Skeletal muscle satellite cell (primary cell): ENCODE measurements around the gene NHLRC4. TPM values are rescaled to one million over a fixed set of nuclear protein-coding genes. Genes with fewer than 3 reads are reported as not detected.

ENCODE experiments used
- H3K27me3 ChIP-seq: 2 replicates; pipeline ENCODE4 v1.7.0; 2013; ENCODE audit warnings: low read length; ENCODE audit not compliant: control insufficient read depth, insufficient read depth
- H3K36me3 ChIP-seq: 2 replicates; pipeline ENCODE4 v1.7.0; 2013; ENCODE audit warnings: mild to moderate bottlenecking, control low read depth, low read length; ENCODE audit not compliant: insufficient read depth
- H3K4me1 ChIP-seq: 2 replicates; pipeline ENCODE4 v1.7.0; 2013; ENCODE audit warnings: low read length; ENCODE audit not compliant: control insufficient read depth, insufficient read depth
- H3K4me2 ChIP-seq: 2 replicates; pipeline ENCODE4 v1.7.0; 2013; ENCODE audit warnings: mild to moderate bottlenecking, low read length
- H3K4me3 ChIP-seq: 2 replicates; pipeline ENCODE4 v1.7.0; 2013; ENCODE audit warnings: low read length
- H3K9ac ChIP-seq: 2 replicates; pipeline ENCODE4 v1.7.0; 2013; ENCODE audit warnings: mild to moderate bottlenecking, low read depth, low read length, moderate library complexity
- H3K9me3 ChIP-seq: replicated peaks from 2 replicates; pipeline ENCODE4 v1.7.0; 2013; ENCODE audit warnings: mild to moderate bottlenecking, control low read depth, low read length
- total RNA-seq: library from RNA; depleted of rRNA; stranded (reverse); fragments of >200 nt; gene quantifications from 2 replicates; pipeline ENCODE4 v1.2.3, GENCODE V29; 2012; rRNA removed

Gene NHLRC4, protein sequence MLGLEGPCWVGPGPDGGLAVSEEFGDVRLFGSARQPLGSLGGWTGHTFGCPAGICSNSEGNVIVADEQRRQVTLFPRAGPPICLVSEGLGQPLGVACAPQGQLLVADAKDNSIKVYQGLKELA
- 0.44 and 1.8 TPM in 2 replicates for total RNA-seq

DNA sequence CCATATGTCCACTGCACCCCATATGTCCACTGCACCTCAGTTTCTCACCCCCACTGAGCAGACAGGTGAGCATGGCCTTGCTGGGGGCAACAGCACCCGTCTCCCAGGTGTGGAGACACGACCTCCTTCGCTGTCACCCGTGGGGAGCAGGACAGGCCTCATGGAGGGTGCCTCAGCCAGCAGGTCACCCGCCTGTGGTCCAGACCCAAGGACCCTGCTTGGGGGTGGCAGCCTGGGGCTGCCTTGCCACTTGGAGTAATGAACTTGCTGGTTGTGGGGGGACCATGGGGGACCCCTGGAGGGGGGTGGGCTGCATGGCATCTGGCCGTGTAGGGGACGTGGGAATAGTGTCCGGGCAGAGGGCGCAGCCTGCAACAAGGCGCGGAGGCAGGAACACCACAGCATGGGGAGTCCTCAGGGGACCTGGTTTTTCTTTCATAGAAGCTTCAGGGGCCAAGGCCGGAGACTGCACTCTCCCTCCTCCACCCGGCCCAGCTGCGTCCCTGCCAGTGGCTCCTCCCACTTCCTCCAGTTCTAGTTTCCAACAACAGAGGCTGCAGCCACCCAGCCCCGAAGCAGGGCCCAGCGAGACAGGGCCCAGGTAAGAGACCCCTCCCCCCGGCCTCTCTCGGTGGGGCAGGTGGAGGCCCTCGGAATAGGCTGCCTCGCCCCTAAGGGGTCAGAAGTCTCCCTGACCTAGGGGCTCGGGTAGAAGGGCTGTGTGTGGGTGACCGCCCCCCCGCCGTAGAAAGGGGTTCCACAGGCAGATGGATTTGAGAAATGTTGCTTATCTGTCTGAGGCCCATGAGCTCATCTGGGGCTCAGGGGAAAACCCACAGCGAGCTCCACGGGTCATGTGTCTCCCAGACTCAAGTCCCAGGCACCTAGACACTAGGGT is at the start of gene NHLRC4:
NHLRC4 (plus strand) TSS at position 531 of the 898 bp plus-strand sequence. CDS start 1,043 bp downstream, outside the sequence.
- Histone ChIP-seq H3K36me3 (no peaks in the 10 kb centered on the region), H3K4me1 (peaks cover 20% of the 10 kb centered on the region), H3K4me3 (no peak within 1 kb of the TSS), H3K9me3 (no peaks in the 10 kb centered on the region), H3K4me2 (no peak within 1 kb of the TSS), H3K9ac (no peak within 1 kb of the TSS), H3K27me3 (peaks cover 10% of the 10 kb centered on the region)

DNA sequence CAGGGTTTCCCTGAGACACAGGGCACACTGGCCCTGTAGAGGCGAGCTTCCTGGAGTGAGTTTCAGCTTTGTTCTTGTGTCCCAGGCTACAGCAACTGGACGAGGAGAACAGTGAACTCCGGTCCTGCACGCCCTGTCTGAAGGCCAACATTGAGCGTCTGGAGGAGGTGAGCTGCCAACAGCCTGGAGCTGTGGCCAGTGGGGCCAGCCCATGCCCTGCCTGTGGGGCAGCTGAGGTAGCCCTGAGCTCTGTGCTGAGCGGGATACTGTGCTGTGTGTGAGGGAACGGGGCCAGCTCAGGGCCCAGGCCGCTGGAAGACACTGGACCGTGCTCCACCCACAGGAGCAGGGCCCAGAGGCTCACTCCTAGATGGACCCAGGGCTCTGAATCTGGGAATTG is 47.9 kb upstream of the NHLRC4 start:
- H3K9ac ChIP-seq = no peak overlapping the region
- H3K27me3 ChIP-seq = no peaks in the 10 kb centered on the region
- H3K9me3 ChIP-seq = no peaks in the 10 kb centered on the region
- no peaks in the 10 kb centered on the region for H3K4me1 ChIP-seq
- no peak overlapping the region for H3K4me2 ChIP-seq
- no peak overlapping the region for H3K4me3 ChIP-seq
- peaks cover 51% of the 10 kb centered on the region for H3K36me3 ChIP-seq

DNA sequence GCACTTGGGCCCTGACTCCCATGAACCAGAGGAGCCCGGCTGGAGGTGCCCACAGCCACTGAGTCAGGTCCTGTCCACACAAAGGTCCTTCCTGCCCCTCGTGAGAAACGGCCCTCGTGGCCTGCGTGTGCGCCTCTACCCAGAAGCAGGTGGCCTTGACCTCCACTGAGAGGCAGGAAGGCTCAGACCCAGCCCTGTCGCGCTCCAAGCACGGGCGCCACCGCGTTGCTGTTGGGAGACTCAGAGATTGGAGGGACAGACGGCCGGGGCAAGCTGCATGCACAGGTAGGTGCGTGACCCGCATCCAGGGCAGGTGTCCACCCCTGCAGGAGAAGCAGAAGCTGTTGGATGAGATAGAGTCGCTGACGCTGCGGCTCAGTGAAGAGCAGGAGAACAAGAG is 47.4 kb upstream of the NHLRC4 start:
- Histone ChIP-seq H3K4me2 (no peak overlapping the region), H3K4me3 (no peak overlapping the region), H3K36me3 (peaks cover 48% of the 10 kb centered on the region), H3K27me3 (no peaks in the 10 kb centered on the region), H3K9me3 (no peaks in the 10 kb centered on the region), H3K9ac (no peak overlapping the region), H3K4me1 (peaks cover 3% of the 10 kb centered on the region)

DNA sequence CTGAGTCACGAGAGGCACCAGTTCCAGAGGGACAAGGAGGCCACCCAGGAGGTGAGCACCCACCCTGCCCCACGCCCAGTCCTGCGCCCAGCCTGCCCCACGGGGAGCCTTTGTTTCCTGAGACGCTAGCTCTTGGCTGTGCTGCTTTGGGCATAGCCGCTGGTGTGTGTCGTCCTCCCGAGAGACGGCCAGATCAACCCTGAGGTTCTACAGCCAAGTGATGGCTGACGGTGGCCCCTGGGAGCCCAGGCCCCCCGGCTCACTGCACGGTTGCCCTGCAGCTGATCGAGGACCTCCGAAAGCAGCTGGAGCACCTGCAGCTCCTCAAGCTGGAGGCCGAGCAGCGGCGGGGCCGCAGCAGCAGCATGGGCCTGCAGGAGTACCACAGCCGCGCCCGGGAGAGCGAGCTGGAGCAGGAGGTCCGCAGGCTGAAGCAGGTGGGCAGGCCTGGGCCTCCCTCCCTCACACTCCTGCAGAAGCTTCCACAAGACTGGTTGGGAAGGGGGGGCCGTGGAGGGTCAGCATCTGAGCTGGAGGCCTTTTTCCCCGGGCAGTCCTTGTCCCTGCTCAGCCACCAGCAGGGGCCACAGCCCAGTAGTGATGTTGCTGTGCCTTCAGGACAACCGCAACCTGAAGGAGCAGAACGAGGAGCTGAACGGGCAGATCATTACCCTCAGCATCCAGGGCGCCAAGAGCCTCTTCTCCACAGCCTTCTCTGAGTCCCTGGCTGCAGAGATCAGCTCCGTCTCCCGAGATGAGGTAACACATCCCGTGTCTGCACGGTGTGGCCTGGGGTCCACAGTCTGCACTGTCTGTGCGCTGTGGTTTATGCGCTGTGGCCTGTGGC is 46.7 kb upstream of the NHLRC4 start:
- H3K4me3 ChIP-seq = no peak overlapping the region
- peaks cover 10% of the 10 kb centered on the region for H3K4me1 ChIP-seq
- no peak overlapping the region for H3K9ac ChIP-seq
- no peaks in the 10 kb centered on the region for H3K9me3 ChIP-seq
- H3K36me3 ChIP-seq = peaks cover 44% of the 10 kb centered on the region
- no peak overlapping the region for H3K4me2 ChIP-seq
- no peaks in the 10 kb centered on the region for H3K27me3 ChIP-seq

DNA sequence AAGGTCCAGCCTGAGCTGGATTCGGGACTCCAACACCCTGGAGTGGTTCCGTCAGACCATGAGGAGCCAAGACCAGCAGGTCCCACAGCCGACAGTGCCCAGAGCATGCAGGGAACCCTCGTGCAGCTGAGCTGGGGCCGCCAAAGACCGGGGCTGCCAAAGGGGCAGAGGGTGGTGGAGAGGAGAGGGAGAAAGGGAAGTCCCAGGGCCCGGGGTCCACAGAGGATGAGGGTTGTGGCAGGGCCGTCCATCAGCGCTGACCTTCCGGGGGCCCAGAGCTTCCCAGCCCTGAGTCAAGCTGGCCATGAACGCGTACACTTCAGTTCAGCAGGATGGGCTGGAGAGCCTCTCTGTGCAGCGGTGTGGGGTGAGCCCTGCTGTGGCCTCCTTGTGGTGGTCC is 46.0 kb upstream of the NHLRC4 start:
- H3K9ac ChIP-seq = no peak overlapping the region
- no peak overlapping the region for H3K4me3 ChIP-seq
- no peaks in the 10 kb centered on the region for H3K9me3 ChIP-seq
- H3K36me3 ChIP-seq = peaks cover 38% of the 10 kb centered on the region
- H3K4me1 ChIP-seq = peaks cover 17% of the 10 kb centered on the region
- H3K4me2 ChIP-seq = no peak overlapping the region
- H3K27me3 ChIP-seq = no peaks in the 10 kb centered on the region

DNA sequence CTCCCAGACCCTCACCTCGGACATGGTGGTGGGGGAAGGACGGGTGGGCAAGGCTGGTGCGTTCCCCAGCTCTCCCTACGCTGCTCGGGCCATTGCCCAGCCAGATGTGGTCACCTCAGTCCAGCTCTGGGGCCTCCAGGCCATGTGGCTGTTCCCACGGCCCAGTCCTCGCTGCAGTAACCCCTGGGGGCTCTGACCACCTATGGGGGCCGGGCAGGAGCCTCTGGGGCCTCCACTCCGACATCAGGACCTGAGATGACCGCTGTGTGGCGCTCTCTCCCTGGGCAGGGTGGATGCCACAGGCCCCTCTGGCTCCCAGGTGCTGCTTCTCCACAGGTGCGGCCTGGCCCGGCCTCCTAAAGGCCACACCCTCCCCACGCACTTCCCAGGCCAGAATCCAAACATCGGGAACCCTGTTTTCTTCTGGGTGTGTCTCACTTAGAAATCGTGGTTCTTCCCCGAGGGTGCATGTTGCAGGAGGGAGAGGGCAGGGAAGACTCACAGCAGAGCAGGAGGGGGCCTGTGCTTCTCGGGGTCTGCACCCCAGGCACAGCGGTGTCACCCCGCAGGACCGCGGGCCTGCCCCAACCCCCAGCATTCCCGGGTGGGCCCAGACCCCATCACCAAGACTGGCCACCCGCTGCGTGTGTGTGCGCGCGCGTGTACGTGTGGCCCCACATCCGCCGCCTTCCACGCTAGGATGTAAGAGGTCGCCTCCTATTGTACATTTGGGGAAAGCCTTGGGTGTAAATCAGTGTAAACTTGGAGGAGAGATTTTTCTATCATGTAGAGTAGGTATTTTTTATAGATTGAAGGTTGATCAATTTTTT is 45.2 kb upstream of the NHLRC4 start:
- peaks cover 32% of the 10 kb centered on the region for H3K36me3 ChIP-seq
- no peaks in the 10 kb centered on the region for H3K9me3 ChIP-seq
- H3K4me2 ChIP-seq = no peak overlapping the region
- no peaks in the 10 kb centered on the region for H3K27me3 ChIP-seq
- peaks cover 25% of the 10 kb centered on the region for H3K4me1 ChIP-seq
- no peak overlapping the region for H3K4me3 ChIP-seq
- H3K9ac ChIP-seq = no peak overlapping the region

DNA sequence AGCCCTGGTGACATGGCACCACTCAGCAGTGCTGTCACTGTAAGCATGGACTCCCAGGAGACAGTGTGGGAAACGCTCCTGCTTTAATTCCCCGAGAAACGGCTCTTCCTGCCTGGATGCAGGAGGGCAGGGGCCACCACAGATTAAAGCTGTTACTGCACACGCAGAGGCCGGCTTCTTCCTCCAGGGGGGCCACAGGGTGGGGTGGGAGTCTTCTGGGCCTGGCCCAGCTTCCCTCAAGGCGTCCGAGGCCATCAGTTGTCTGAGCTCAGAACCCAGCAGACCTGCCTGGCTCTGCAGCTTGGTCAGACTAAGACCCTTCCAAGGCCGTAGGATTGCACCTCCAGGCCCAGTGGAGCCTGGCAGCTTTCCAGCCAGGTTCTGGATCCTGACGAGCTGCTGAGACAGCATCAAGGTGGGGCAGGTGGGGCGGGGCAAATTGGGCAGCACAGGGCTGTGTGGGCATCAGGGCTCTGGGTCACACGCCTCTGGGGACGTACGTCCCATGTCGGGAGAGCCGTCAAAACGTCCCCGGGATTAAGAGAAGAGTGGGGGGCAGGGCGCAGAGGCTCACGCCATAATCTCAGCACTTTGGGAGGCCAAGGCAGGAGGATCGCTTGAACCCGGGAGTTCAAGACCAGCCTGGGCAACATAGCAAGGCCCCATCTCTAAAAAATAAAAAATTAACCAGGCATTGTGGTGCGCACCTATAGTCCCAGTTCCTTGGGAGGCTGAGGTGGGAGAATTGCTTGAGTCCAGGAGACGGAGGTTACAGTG is 44.3 kb upstream of the NHLRC4 start:
- Histone ChIP-seq H3K36me3 (peaks cover 29% of the 10 kb centered on the region), H3K4me2 (no peak overlapping the region), H3K4me1 (peaks cover 25% of the 10 kb centered on the region), H3K9me3 (no peaks in the 10 kb centered on the region), H3K27me3 (no peaks in the 10 kb centered on the region), H3K4me3 (no peak overlapping the region), H3K9ac (no peak overlapping the region)

DNA sequence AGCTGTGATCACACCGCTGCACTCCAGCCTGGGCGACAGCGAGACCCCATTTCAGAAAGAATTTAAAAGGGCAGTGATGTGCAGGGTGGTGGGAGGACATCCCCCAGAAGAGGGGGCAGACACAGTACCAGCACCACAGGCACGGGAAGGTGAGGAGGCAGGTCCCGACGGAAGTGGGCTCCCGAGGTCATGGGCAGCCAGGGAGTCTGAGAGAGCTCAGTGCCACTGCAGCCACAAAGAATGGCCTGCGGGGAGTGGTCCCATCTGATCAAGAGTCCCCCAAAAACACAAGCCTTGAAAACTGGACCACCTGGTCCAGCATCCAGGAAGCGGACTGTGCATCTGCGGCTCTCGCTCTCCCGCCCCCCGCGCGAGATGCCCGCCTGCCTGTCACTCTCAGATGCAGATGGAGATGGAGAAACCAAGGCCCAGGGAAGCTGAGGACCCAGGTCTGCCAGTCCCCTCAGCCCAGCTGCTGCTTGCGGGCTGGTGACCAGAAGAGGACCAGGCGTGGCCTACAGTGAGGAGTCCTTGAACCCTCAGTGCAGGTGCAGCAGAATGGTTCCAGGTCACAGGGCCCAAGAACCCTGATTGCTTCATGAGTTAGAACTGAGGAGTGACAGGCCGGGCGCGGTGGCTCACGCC is 43.6 kb upstream of the NHLRC4 start:
- Histone ChIP-seq H3K4me1 (peaks cover 25% of the 10 kb centered on the region), H3K36me3 (peaks cover 29% of the 10 kb centered on the region), H3K9me3 (no peaks in the 10 kb centered on the region), H3K27me3 (no peaks in the 10 kb centered on the region), H3K4me2 (no peak overlapping the region), H3K4me3 (no peak overlapping the region), H3K9ac (no peak overlapping the region)

DNA sequence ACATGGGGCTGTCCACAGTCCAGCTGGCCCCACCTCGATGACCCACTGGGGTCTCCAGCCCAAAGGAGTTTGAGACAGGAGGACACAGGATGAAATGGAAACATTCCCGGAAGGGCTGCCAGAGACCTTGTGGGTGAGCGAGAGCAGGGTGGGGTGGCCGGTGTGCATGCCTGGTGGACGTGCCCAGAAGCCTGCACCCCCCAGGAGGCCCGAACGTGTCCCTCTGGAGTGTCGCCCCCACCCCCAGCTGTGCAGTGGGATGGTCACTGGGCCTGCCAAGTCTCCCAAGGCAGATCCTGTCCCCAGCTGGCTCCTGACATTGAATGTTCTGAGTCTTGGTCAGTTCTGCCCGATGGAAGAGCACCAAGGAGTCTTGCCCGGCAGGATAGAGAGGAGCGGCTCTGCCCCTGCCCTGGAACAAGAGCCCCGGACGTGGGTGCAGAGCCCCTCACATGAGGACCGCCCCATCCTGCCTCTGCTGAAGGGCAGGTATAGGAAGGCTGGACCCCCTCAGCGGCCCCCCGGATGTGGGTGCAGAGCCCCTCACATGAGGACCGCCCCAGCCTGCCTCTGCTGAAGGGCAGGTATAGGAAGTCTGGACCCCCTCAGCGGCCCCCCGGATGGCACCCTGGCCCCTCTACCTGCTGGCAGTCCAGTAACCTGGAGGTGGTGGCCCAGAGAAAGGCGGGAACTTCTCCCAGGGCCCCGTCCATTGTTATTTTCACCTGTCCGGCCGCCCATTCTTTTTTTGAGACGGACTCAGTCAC is 42.3 kb upstream of the NHLRC4 start:
- Histone ChIP-seq H3K27me3 (no peaks in the 10 kb centered on the region), H3K4me3 (no peak overlapping the region), H3K9ac (no peak overlapping the region), H3K9me3 (no peaks in the 10 kb centered on the region), H3K4me1 (peaks cover 31% of the 10 kb centered on the region), H3K36me3 (peaks cover 22% of the 10 kb centered on the region), H3K4me2 (no peak overlapping the region)
